Measurements from ENCODE around the gene DRG1. TPM values are rescaled to one million over a fixed set of nuclear protein-coding genes. Genes with fewer than 3 reads are reported as not detected.
A peak's percentile ranks its signal among the peaks of the same experiment; 100 is the strongest.
"Not testable (repeated sequence)": the region's sequence is repeated elsewhere in the genome, so short reads cannot be mapped to it uniquely, and the experiment has no call there.

DRG1 gene
- total RNA-seq, 4 donors from 2014 or later, result 51.8 to 70.0 (median 57.9) TPM

DNA sequence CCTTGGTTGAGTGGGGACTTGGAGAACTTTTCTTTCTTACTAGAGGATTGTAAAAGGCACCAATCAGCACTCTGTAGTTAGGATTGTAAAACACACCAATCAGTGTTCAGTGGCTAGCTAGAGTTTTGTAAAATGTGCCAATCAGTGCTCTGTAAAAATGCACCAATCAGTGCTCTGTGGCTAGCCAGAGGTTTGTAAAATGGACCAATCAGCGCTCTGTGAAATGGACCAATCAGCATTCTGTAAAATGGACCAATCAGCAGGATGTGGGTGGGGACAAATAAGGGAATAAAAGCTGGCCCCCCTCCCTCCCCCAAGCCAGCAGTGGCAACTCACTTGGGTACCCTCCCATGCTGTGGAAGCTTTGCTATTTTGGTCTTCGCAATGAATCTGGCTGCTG, 5.5 kb upstream of the DRG1 start:
- H3K27me3 ChIP-seq, result no peaks in the 10 kb centered on the region
- no peak overlapping the region for H3K27ac ChIP-seq
- no peak for ATAC-seq
- H3K4me3 ChIP-seq, result no peak overlapping the region
- no peaks in the 10 kb centered on the region for H3K9me3 ChIP-seq
- no peaks in the 10 kb centered on the region for H3K36me3 ChIP-seq
- 86 to 90% methylated on average over 1 to 2 of the region's 2 CpGs for WGBS, 2 donors (ENCODE audit: low coverage in 1 of 2)
- TF ChIP-seq POLR2A (IDR thresholded peaks at IDR 0.05), result no peak
- TF ChIP-seq CTCF (IDR thresholded peaks at IDR 0.05), result no peak
- TF ChIP-seq POLR2AphosphoS5 (IDR thresholded peaks at IDR 0.05), result no peak
- TF ChIP-seq EP300 (IDR thresholded peaks at IDR 0.05), result no peak
- peaks cover 0 to 7% (median 0%) of the 10 kb centered on the region in 3 donors for H3K4me1 ChIP-seq

- WGBS, 2 donors (ENCODE audit: low coverage in 1 of 2), result 72 to 80% methylated on average over 2 to 3 of the region's 3 CpGs
- H3K4me3 ChIP-seq, result no peak overlapping the region
Observed at GRCh38 chr22:31394326-31394725, 5.1 kb upstream of the DRG1 start.

DNA sequence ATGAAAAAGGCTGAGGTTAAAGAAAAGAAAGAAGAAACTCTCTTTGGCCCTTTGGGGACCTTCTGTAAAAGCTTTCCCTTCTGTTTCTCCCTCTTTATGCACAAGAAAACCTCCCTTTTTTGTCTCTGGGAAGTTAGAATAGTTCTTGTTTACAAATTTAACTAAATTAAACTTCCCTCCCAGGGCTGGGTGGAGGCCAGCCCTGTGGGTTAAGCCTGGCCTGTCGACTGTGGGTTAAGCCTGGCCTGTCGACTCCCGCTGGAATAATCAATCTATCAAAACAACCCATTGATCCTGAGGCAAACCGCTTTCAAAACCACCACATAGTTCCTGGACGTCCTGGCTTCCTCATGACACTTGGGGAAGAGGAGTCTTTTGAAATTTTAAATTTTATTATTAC, 1.2 kb upstream of the DRG1 start:
- no peak for TF ChIP-seq POLR2AphosphoS5 (IDR thresholded peaks at IDR 0.05)
- no peak for TF ChIP-seq CTCF (IDR thresholded peaks at IDR 0.05)
- TF ChIP-seq POLR2A (IDR thresholded peaks at IDR 0.05), result no peak
- no peak for TF ChIP-seq EP300 (IDR thresholded peaks at IDR 0.05)
- Histone ChIP-seq H3K4me1 (peaks cover 3 to 35% (median 5%) of the 10 kb centered on the region in 3 donors), H3K27ac (peak overlapping the region in 1 of 4 donors; percentile 85), H3K36me3 (peaks cover 0 to 17% of the 10 kb centered on the region in 2 donors), H3K27me3 (no peaks in the 10 kb centered on the region), H3K9me3 (no peaks in the 10 kb centered on the region), H3K4me3 (no peak overlapping the region)
- 64 to 66% methylated on average over 4 to 5 of the region's 5 CpGs for WGBS, 2 donors (ENCODE audit: low coverage in 1 of 2)
- ATAC-seq, result no peak

More at GRCh38 chr22:31394326-31394725, 5.1 kb upstream of the DRG1 start:
- no peak for ATAC-seq
- Histone ChIP-seq H3K4me1 (peaks cover 0 to 10% (median 0%) of the 10 kb centered on the region in 3 donors), H3K36me3 (no peaks in the 10 kb centered on the region), H3K9me3 (no peaks in the 10 kb centered on the region), H3K27ac (no peak overlapping the region), H3K27me3 (no peaks in the 10 kb centered on the region)
- TF ChIP-seq CTCF (IDR thresholded peaks at IDR 0.05) (no peak), EP300 (IDR thresholded peaks at IDR 0.05) (no peak), POLR2AphosphoS5 (IDR thresholded peaks at IDR 0.05) (no peak), POLR2A (IDR thresholded peaks at IDR 0.05) (no peak)

DNA sequence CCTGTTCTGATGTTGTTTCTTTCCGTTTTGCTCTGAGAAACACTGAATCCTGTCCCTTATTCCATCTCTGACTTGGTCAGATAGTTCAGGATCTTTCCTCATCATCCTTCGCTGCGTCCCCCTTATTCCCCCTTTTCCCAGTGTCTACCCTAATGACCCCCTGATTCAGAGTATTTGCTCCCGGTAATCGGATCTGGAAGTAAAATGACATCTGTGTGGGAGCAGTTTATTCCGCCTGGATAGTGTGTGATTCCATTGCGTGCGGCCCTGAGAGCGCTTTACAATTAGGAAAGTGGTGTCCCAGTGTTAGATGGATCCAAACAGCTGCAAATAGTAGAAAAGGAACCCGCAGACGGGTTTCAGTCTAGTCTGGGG, 606 bp downstream of the DRG1 start:
- WGBS, 2 donors (ENCODE audit: low coverage in 1 of 2), result 0 to 3% methylated on average over 6 to 11 of the region's 11 CpGs
- peak overlapping the region; percentile 47 to 62 for H3K4me3 ChIP-seq
- TF ChIP-seq POLR2AphosphoS5 (IDR thresholded peaks at IDR 0.05), result no peak
- no peak for TF ChIP-seq CTCF (IDR thresholded peaks at IDR 0.05)
- TF ChIP-seq EP300 (IDR thresholded peaks at IDR 0.05), result no peak
- TF ChIP-seq POLR2A (IDR thresholded peaks at IDR 0.05), result no peak
- H3K9me3 ChIP-seq, result no peaks in the 10 kb centered on the region
- ATAC-seq, result no peak
- peak overlapping the region; percentile 8 to 87 (median 86) for H3K27ac ChIP-seq
- peaks cover 3 to 36% (median 5%) of the 10 kb centered on the region in 3 donors for H3K4me1 ChIP-seq
- H3K27me3 ChIP-seq, result no peaks in the 10 kb centered on the region
- H3K36me3 ChIP-seq, result peaks cover 0 to 35% of the 10 kb centered on the region in 2 donors

- H3K4me3 ChIP-seq, result not testable (repeated sequence)
- peaks cover 0 to 58% of the 10 kb centered on the region in 2 donors for H3K36me3 ChIP-seq
Observed at GRCh38 chr22:31402350-31402749, 2.9 kb downstream of the DRG1 start.

More at GRCh38 chr22:31402350-31402749, 2.9 kb downstream of the DRG1 start:
- 82 to 100% methylated on average over 1 to 2 of the region's 2 CpGs for WGBS, 2 donors (ENCODE audit: low coverage in 1 of 2)
- H3K4me1 ChIP-seq, result peaks cover 3 to 48% (median 5%) of the 10 kb centered on the region in 3 donors
- H3K27me3 ChIP-seq, H3K27ac ChIP-seq, ATAC-seq, H3K9me3 ChIP-seq: not testable (repeated sequence)

Data from gastroesophageal sphincter (tissue), 4 donors.